Measurements from ENCODE around the gene STAT3.

STAT3 gene

GRCh38 chr17:42389135-42389417 lies 834 bp upstream of the STAT3 start (continued):
- no peak for TF ChIP-seq PPARA (CRISPR knock-in tag; IDR thresholded peaks at IDR 0.05; ENCODE audit: borderline replicate concordance)
- no peak for TF ChIP-seq RARB (CRISPR knock-in tag; IDR thresholded peaks at IDR 0.05)
- TF ChIP-seq, protein P1, sequence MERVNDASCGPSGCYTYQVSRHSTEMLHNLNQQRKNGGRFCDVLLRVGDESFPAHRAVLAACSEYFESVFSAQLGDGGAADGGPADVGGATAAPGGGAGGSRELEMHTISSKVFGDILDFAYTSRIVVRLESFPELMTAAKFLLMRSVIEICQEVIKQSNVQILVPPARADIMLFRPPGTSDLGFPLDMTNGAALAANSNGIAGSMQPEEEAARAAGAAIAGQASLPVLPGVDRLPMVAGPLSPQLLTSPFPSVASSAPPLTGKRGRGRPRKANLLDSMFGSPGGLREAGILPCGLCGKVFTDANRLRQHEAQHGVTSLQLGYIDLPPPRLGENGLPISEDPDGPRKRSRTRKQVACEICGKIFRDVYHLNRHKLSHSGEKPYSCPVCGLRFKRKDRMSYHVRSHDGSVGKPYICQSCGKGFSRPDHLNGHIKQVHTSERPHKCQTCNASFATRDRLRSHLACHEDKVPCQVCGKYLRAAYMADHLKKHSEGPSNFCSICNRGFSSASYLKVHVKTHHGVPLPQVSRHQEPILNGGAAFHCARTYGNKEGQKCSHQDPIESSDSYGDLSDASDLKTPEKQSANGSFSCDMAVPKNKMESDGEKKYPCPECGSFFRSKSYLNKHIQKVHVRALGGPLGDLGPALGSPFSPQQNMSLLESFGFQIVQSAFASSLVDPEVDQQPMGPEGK (CRISPR knock-in tag; IDR thresholded peaks at IDR 0.05; ENCODE audit: borderline replicate concordance), result no peak
- TF ChIP-seq ZNF8 (CRISPR knock-in tag; IDR thresholded peaks at IDR 0.05), result no peak
- TF ChIP-seq ZNF565 (CRISPR knock-in tag; conservative IDR thresholded peaks at IDR 0.05; ENCODE audit: low read depth), result no peak
- no peak for TF ChIP-seq ZFP3 (CRISPR knock-in tag; IDR thresholded peaks at IDR 0.05)
- TF ChIP-seq ZFP30 (CRISPR knock-in tag; IDR thresholded peaks at IDR 0.05), result no peak
- no peak for TF ChIP-seq TOX (CRISPR knock-in tag; IDR thresholded peaks at IDR 0.05; ENCODE audit: borderline replicate concordance)
- TF ChIP-seq TCF4 (CRISPR knock-in tag; IDR thresholded peaks at IDR 0.05; ENCODE audit: borderline replicate concordance), result no peak
- no peak for TF ChIP-seq OSR1 (CRISPR knock-in tag; IDR thresholded peaks at IDR 0.05)
- TF ChIP-seq BACH2 (CRISPR knock-in tag; IDR thresholded peaks at IDR 0.05; ENCODE audit: borderline replicate concordance), result no peak

GRCh38 chr17:42387661-42388380 lies 421 bp downstream of the STAT3 start:
- no peak for TF ChIP-seq ISL1 (CRISPR knock-in tag; IDR thresholded peaks at IDR 0.05)
- no peak for TF ChIP-seq RARB (CRISPR knock-in tag; IDR thresholded peaks at IDR 0.05)
- TF ChIP-seq, protein P2, sequence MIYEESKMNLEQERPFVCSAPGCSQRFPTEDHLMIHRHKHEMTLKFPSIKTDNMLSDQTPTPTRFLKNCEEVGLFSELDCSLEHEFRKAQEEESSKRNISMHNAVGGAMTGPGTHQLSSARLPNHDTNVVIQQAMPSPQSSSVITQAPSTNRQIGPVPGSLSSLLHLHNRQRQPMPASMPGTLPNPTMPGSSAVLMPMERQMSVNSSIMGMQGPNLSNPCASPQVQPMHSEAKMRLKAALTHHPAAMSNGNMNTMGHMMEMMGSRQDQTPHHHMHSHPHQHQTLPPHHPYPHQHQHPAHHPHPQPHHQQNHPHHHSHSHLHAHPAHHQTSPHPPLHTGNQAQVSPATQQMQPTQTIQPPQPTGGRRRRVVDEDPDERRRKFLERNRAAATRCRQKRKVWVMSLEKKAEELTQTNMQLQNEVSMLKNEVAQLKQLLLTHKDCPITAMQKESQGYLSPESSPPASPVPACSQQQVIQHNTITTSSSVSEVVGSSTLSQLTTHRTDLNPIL (CRISPR knock-in tag; IDR thresholded peaks at IDR 0.05; ENCODE audit: low read depth), result no peak
- no peak for TF ChIP-seq POU6F1 (CRISPR knock-in tag; IDR thresholded peaks at IDR 0.05; ENCODE audit: borderline replicate concordance, low read depth)
- no peak for TF ChIP-seq ARNTL (CRISPR knock-in tag; IDR thresholded peaks at IDR 0.05; ENCODE audit: borderline replicate concordance, low read depth)
- ATAC-seq, result peak; percentile 12

DNA sequence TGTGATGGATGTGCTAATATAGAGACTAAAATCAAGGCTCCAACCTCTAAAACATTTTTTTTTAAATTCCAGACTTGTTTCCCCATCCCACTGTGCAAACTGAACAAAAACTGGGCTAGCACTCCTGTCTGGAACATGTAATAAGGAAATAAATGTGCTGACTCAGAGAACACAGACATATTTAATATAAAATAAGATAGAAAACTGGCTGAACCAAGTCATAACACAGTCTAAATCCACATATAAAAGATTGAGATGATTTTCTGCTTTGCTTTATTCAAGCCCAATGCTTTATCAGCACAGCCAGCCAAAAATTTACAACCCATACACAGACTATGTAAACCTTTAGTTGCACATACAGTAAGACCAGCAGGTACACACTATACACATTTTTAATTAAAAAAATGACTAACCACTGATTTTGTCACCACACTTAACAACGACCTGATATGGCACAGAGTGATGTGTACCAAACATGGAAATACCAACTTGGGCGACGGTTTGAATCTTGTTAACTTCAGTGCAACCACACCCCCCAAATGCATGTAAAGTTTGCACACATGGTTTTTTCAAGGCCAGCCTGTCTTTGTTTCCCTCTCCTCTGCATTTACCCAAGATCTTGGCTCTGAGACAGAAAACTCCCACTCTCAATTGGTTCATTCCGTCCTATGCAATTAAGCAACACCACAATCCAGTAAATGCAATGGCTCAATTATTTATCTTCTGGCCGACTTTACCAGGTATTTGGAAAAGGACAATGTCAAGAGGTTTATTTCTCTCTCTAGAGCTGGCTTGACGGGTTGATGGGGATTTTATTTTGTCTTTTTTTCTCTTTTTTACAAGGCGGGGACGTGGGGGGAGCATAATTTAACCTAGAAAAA lies 1.2 kb downstream of the STAT3 start:
- ATAC-seq, result no peak
- TF ChIP-seq SNAI2 (CRISPR knock-in tag; IDR thresholded peaks at IDR 0.05), result no peak
- no peak for TF ChIP-seq ESRRG (CRISPR knock-in tag; IDR thresholded peaks at IDR 0.05)
- no peak for TF ChIP-seq PPARA (CRISPR knock-in tag; IDR thresholded peaks at IDR 0.05; ENCODE audit: borderline replicate concordance)
- TF ChIP-seq TCF4 (CRISPR knock-in tag; IDR thresholded peaks at IDR 0.05; ENCODE audit: borderline replicate concordance), result no peak

GRCh38 chr17:42381898-42382297 lies 6.3 kb downstream of the STAT3 start:
- TF ChIP-seq ZFP3 (CRISPR knock-in tag; IDR thresholded peaks at IDR 0.05) (peak; percentile 97), ZNF565 (CRISPR knock-in tag; conservative IDR thresholded peaks at IDR 0.05; ENCODE audit: low read depth) (no peak)
- no peak for ATAC-seq

GRCh38 chr17:42380935-42381334 lies 7.3 kb downstream of the STAT3 start:
- ATAC-seq, result no peak
- TF ChIP-seq GLIS3 (CRISPR knock-in tag; IDR thresholded peaks at IDR 0.05) (no peak), RARB (CRISPR knock-in tag; IDR thresholded peaks at IDR 0.05) (no peak), TOX (CRISPR knock-in tag; IDR thresholded peaks at IDR 0.05; ENCODE audit: borderline replicate concordance) (no peak), SNAI2 (CRISPR knock-in tag; IDR thresholded peaks at IDR 0.05) (no peak), ZFP3 (CRISPR knock-in tag; IDR thresholded peaks at IDR 0.05) (no peak), TCF4 (CRISPR knock-in tag; IDR thresholded peaks at IDR 0.05; ENCODE audit: borderline replicate concordance) (no peak), CSDC2 (CRISPR knock-in tag; IDR thresholded peaks at IDR 0.05) (no peak), POU6F1 (CRISPR knock-in tag; IDR thresholded peaks at IDR 0.05; ENCODE audit: borderline replicate concordance, low read depth) (no peak), ARNTL (CRISPR knock-in tag; IDR thresholded peaks at IDR 0.05; ENCODE audit: borderline replicate concordance, low read depth) (no peak), CSRNP3 (CRISPR knock-in tag; IDR thresholded peaks at IDR 0.05) (no peak), ISL1 (CRISPR knock-in tag; IDR thresholded peaks at IDR 0.05) (no peak), ZC3H10 (CRISPR knock-in tag; IDR thresholded peaks at IDR 0.05) (no peak)
- TF ChIP-seq, protein P1 (CRISPR knock-in tag; IDR thresholded peaks at IDR 0.05; ENCODE audit: borderline replicate concordance), result no peak

All from SK-N-SH treated with all-trans-retinoic acid at 6 μM for 48 hours (cell line).